ENCODE data around the gene SOX9. TPM values are rescaled to one million over a fixed set of nuclear protein-coding genes. Genes with fewer than 3 reads are reported as not detected.

SOX9 gene
- total RNA-seq, 1 experiment from 2014 or later = 21.7 TPM

- Histone ChIP-seq H3K36me3 (ENCODE audit: low read depth) (no peaks in the 10 kb centered on the region), H3K9me3 (ENCODE audit: insufficient read depth, low read depth) (no peaks in the 10 kb centered on the region), H3K27ac (no peak overlapping the region), H3K4me3 (no peak overlapping the region), H3F3A (ENCODE audit: insufficient read depth, low read depth) (no peaks in the 10 kb centered on the region), H3K27me3 (ENCODE audit: insufficient read depth, low read depth) (no peaks in the 10 kb centered on the region), H3K79me2 (ENCODE audit: low read depth) (no peaks in the 10 kb centered on the region), H3K4me2 (no peak overlapping the region), H4K20me1 (ENCODE audit: insufficient read depth) (no peaks in the 10 kb centered on the region), H3K9me2 (ENCODE audit: insufficient read depth) (no peaks in the 10 kb centered on the region), H3K4me1 (replicated peaks; ENCODE audit: insufficient read depth) (no peaks in the 10 kb centered on the region), H2AFZ (no peak overlapping the region)
- DNase-seq = no peak
- intact Hi-C loops (cut with micrococcal nuclease; ENCODE audit: unreplicated experiment) = no loop called here
- CTCF ChIA-PET = no interaction called here
- POLR2A ChIA-PET (ENCODE audit: unreplicated experiment) = interaction anchor here (0.6 kb wide), 1 partner anchor 16 kb away, joined by 12 read pairs; no protein-coding TSS in a partner anchor
- TF ChIP-seq CTCF (conservative IDR thresholded peaks at IDR 0.05) (no peak), EZH2 (IDR thresholded peaks at IDR 0.05; ENCODE audit: low read depth) (no peak)
- BruUV-seq (replicated peaks) = no TSS peak
Measured at GRCh38 chr17:72087876-72088275, 32.9 kb upstream of the SOX9 start.

GRCh38 chr17:72089453-72089987 lies 31.3 kb upstream of the SOX9 start:
- DNase-seq = no peak
- Histone ChIP-seq H4K20me1 (ENCODE audit: insufficient read depth) (no peaks in the 10 kb centered on the region), H3K4me3 (no peak overlapping the region), H3K4me1 (replicated peaks; ENCODE audit: insufficient read depth) (no peaks in the 10 kb centered on the region), H3K36me3 (ENCODE audit: low read depth) (no peaks in the 10 kb centered on the region), H3K27ac (no peak overlapping the region), H2AFZ (no peak overlapping the region), H3K9me2 (ENCODE audit: insufficient read depth) (no peaks in the 10 kb centered on the region), H3K79me2 (ENCODE audit: low read depth) (no peaks in the 10 kb centered on the region), H3K9me3 (ENCODE audit: insufficient read depth, low read depth) (no peaks in the 10 kb centered on the region), H3F3A (ENCODE audit: insufficient read depth, low read depth) (no peaks in the 10 kb centered on the region), H3K4me2 (no peak overlapping the region), H3K27me3 (ENCODE audit: insufficient read depth, low read depth) (no peaks in the 10 kb centered on the region)
- ChIA-PET POLR2A (ENCODE audit: unreplicated experiment) (no interaction called here), CTCF (no interaction called here)
- intact Hi-C loops (cut with micrococcal nuclease; ENCODE audit: unreplicated experiment) = no loop called here
- no TSS peak for BruUV-seq (replicated peaks)
- TF ChIP-seq CTCF (conservative IDR thresholded peaks at IDR 0.05) (no peak), EZH2 (IDR thresholded peaks at IDR 0.05; ENCODE audit: low read depth) (no peak)

- no peaks in the 10 kb centered on the region for H4K20me1 ChIP-seq (ENCODE audit: insufficient read depth)
- no peaks in the 10 kb centered on the region for H3K79me2 ChIP-seq (ENCODE audit: low read depth)
- H3K27ac ChIP-seq = no peak overlapping the region
- TF ChIP-seq CTCF (conservative IDR thresholded peaks at IDR 0.05) (no peak), EZH2 (IDR thresholded peaks at IDR 0.05; ENCODE audit: low read depth) (no peak)
- H3K27me3 ChIP-seq (ENCODE audit: insufficient read depth, low read depth) = no peaks in the 10 kb centered on the region
- H3K9me3 ChIP-seq (ENCODE audit: insufficient read depth, low read depth) = no peaks in the 10 kb centered on the region
- DNase-seq = no peak
- no peak overlapping the region for H3K4me3 ChIP-seq
- BruUV-seq (replicated peaks) = no TSS peak
- H3K9me2 ChIP-seq (ENCODE audit: insufficient read depth) = no peaks in the 10 kb centered on the region
- H3K4me1 ChIP-seq (replicated peaks; ENCODE audit: insufficient read depth) = no peaks in the 10 kb centered on the region
- no peak overlapping the region for H3K4me2 ChIP-seq
- no peaks in the 10 kb centered on the region for H3F3A ChIP-seq (ENCODE audit: insufficient read depth, low read depth)
- POLR2A ChIA-PET (ENCODE audit: unreplicated experiment) = no interaction called here
- intact Hi-C loops (cut with micrococcal nuclease; ENCODE audit: unreplicated experiment) = no loop called here
- CTCF ChIA-PET = no interaction called here
- H2AFZ ChIP-seq = no peak overlapping the region
- H3K36me3 ChIP-seq (ENCODE audit: low read depth) = no peaks in the 10 kb centered on the region
Measured at GRCh38 chr17:72090108-72090507, 30.7 kb upstream of the SOX9 start.

Data from PC-9 (cell line).